HG02571 (cell line): ENCODE data around the gene COL6A2.
"Not testable (repeated sequence)": the region's sequence is repeated elsewhere in the genome, so short reads cannot be mapped to it uniquely, and the experiment has no call there.

ENCODE experiments used
- ATAC-seq: cut with Tn5 transposase; IDR thresholded peaks from one replicate; pipeline ENCODE4 v1.9.1; 2021; ENCODE audit warnings: mild to moderate bottlenecking, moderate library complexity; ENCODE audit not compliant: unreplicated experiment

COL6A2 gene

DNA sequence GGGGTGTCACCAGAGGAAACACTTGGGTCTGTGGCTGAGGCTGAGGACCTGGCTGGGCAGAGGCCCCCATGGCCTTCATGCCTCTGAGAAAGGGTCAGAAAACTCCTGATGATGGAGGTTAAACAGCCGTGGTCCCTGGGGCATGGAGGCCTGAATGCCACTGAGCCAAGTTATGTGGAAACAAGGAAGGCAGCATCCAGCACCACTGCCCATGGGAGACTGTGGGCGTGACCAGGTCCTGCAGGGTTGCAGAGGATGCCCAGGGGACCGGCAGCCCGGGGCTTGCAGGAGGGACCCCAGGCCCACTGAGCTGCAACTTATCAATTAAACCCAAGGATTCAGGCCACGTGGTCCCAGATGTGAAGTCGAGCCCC, 18.9 kb upstream of the COL6A2 start:
- no peak for ATAC-seq

DNA sequence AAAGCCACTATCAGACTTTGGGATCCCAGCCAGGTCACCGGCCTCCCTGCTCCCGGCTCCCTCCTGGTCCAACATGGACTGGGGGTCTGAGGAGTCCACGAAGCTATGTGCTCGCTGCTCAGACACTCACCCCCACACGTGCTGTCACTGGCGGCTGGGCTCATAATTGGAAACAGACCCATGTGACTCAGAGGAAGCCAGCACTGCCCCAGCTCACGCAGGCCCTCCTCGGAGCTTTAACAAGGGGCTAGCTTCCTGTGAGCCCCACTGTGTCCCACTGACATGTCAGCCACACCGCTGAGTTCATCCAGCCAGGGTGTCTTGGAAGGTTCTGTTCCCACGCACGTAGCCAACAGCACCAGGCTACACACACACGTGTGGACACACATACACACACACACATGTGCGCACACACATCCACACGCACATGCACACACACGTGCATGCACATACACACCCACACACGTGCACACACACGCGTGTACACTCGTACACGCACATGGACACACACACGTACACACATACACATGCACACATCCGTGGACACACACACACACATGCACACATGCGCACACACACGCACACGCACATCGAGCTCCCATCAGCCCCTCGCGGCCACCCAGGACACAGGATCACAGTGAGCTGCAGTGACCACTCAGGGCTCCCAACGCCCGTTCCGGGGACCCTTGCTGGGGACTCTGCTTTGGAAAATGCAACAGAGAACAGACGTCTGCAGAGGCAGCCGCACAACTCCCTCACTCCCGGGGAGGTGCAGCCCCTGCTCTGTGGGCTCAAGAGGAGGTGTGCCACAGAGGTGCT, 18.4 kb upstream of the COL6A2 start:
- no peak for ATAC-seq

DNA sequence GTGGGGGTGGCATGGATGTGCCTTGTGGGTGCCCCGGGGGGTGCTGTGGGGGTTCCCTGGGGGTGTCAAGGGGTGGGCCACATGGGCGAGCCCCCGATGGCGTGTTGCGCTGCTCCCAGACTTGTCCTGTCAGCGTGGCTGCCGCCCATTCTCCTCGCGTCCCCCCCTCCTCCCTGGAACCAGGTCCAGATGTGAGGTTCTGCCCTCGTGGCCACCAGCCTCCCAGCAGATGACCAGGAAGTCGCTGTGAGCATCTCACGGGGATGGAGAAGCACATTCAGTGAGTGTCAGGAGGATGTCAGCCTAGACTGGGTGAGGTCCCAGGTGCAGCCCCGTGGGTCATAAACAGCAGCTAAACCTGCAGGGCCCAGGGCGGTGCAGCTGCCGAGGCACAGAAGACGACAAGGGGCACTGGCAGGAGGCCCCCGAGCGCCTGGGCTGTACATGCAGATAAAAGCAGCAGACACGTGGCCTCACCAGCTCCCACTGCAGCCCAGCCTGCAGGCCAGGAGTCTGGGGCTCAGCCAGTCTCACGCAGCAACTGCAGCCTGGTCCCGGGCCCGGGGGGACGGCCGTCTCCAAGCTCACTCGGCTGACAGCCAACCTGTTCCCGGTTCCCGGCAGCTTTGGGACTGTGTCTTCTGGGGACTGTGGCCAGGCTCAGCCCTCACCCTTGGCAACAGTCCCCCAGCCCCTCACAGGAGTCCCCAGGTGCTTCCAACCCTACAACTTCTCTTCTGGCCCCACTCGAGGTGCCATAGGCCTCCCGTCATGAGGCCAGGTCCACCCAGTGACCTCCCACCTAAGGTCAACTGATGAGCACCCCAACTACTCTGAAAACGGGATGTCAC, 17.5 kb upstream of the COL6A2 start:
- ATAC-seq: no peak

DNA sequence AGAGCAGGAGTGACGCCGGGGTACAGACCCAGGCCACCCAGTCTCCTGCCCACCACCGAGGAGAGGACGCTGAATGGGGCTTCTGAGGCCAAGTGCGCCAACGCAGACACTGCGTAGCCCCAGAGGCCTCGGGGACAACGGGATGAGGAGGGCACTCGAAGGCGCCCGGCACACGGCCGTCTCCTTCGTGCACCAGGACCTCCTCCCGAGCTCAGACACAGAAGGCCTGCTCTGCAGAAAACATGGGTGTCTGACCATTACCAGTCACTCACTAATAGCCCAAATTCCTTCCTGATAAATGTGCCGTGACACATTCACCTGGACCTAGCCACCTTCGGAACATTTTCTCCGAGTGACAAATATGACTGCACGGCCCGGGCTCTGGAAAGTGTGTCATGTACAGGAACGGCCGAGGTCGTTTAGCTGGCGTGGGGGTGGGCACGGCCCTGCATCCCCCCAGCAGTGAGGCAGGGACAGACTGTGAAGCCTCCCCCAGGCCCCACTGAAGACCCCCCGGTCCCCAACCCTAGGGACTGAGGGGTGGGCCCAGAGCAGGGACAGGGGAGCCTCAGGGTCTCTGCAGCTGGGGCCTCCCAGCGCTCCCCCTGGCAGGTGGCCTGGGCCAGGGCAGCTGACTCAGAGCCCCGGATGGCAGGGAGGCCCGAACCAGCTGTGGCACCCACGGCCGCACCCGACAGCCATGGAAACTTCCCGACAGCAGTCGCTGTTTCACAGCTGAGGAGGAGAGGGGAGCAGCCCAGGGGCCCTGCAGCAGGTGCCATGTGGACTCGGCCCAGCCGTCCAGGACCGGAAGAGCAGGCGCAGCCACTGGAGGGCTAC, 16.7 kb upstream of the COL6A2 start:
- ATAC-seq: no peak

DNA sequence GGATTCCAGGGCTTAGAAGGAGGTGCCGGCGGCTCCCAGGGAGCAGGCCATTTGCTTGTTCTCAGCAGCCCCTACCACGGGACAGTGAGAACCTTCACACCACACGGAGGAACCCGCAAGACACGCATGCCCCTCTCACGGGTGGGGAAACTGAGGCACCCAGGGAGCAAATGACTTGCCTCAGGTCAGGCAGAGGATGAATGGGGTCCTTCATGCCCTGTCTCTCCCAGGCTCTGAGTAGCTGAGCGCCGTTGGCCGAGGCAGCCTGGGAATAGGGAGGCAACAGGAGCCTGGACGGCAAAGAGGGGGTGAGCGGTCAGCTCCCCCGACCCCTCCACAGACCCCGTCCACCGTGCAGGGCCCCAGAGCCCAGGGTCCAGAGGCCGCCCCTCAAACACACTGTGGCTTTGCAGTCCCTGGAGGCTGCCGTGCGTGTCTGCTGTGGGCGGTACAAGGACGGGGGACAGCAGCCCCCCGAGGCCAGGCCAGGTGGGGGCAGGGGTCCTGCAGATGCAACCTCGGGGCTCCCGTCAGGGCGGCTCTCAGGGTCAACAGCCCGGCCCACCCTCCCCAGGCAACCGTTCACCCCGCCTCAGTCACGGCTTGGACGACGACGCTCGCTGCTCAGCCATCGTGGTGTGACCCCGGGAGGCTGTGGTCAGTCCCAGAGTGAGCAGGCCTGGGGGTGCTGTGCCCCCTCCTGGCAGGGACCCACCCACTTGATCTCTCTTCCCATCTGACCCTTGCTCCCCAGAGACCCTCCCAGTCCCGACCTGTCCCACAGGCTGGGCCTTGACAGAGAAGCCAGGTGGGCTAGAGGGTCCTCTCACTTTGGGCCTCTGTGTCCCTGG, 15.8 kb upstream of the COL6A2 start:
- ATAC-seq: no peak

DNA sequence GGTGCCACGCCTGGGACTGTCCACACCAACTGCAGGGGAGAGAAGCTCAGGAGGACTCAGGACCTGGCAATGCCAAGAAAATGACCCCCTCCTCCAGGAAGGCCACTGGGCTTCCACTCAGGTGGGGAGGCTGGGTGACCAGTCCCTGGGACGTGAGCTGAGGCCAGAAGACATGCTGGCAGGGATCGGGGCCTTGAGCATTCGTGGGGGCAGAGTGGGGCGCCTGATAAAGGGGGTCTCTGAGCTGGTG, 15.3 kb upstream of the COL6A2 start:
- ATAC-seq: no peak

DNA sequence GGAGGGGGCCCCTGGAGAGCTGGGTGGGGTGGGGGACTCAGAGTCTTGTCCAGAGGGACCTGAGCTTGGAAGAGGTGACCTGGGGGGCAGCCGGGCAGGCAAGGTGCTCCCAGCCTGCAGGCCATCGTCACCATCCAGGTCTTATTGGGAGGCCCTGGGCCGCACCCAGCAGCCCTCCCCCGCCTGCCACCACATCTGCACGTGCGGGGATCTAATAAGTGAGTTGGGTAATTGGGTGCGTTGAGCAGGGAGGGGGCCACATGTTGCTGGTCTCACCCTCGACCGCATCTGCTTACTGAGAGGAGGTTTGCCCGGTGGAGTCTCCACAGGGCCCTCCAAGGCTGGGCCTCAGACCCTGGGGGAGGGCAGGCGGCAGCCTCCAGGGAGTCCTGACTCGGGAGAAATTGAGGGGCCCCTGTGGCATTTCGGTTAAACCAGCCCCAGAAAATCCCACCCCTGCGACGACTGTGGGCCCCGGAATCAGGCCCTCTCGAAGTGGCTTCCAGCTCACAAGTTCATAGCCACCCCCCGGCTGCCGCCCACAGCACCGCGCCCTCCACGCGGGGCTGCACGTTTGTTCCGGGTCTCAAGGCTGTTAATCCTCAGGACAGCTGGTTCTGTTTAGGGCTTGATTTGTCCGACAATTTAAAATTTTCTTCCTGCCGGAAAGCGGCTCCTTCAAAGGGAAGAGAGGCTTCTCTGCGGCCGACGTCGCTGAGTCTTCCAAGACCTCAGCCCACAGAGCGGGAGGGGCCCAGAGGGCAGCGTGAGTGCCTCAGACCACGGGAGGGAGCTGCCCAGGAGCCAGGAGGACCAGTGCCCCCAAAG, 14.7 kb upstream of the COL6A2 start:
- ATAC-seq: no peak

DNA sequence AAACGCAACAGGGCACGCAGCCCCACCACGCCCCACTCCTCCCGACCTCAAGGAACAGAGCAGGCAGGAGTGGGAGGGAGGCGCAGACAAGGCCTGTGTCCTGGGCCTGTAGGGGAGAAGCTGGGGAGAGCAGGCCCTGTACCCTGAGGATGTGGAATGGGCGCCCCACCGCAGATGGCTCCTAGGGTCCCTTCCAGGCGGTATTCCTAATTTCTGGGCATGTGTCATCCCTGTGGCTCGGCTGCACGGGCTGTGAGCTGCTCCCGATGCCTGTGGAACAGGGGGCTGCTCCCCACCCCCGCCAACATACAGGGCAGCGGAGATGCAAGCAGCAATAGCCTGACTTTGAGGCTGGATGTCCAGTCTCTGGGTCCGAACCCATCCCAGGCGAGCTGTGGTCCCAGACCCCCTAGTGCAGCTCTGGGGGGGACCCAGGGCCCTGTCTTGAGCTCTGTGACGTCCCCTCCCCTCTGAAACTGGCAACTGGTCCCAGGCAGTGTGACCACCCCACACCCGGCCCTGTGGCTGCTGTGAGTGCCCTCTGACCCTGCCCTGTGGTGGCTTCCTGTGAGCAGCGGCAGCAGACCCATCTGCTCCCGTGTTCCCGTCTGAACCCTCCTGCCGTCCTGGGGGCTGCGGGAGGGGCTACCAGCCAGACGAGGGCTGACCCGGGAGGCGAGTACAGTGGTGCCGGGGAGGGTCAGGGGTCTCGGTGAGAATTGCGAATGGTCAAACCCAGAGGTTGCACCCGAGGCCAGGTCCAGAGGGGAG, 13.9 kb upstream of the COL6A2 start:
- ATAC-seq: no peak

DNA sequence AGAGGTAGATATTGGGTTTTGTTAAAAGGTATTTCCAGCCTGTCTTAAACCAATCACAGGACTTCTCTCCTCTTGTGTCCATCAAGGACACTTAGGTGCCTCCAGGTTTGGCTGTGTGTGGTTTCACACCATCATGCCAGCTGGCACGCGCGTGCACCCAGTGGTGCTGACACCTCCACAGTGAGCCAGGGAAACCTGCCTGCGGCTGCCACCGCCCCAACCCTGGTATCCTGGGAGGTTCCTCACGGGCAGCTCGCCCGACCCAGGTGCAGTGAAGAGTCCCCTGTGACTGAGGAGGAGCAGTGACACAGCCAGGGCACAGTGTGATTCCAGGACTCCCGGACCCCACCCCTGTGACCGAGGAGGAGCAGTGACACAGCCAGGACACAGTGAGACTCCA, 13.2 kb upstream of the COL6A2 start:
- ATAC-seq: no peak

DNA sequence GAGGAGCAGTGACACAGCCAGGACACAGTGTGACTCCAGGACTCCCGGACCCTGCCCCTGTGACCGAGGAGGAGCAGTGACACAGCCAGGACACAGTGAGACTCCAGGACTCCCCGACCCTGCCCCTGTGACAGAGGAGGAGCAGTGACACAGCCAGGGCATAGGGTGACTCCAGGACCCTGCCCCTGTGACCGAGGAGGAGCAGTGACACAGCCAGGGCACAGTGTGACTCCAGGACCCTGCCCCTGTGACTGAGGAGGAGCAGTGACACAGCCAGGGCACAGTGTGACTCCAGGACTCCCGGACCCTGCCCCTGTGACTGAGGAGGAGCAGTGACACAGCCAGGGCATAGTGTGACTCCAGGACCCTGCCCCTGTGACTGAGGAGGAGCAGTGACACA, 12.7 kb upstream of the COL6A2 start:
- not testable (repeated sequence) for ATAC-seq

DNA sequence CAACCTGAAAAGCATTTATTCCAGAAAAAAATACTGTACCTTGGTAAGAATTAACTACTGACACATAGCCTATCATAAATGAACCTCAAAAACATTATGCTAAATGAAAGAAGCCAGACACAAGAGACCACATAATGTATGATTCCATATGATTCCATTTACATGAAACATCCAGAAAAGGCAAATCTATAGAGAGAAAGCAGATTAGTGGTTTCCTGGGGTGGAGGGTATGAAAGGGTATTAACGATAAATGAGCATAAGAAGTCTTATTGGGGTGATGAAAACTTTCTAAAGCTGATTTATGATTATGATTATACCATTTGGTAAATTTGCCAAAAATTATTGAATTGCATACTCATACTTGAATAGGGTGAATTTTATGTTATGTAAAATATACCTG, 10.3 kb upstream of the COL6A2 start:
- no peak for ATAC-seq

DNA sequence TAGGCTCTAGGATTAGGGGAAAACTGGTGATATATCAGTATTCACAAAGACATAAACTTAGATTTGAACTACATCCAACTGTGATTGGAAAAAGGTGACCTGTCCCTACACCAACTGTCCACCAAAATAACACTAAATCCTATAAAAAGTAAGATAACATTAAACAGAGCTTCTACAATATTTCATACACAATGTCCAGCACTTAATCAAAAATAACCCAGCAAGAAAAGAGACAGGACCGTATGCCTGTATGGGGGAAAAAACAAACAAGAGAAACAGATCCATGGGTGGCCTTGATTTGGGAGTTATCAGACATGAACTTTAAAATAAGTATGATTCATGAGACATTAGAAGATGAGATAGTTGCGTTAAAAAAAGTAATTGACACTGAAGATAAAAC, 9.7 kb upstream of the COL6A2 start:
- ATAC-seq: no peak

DNA sequence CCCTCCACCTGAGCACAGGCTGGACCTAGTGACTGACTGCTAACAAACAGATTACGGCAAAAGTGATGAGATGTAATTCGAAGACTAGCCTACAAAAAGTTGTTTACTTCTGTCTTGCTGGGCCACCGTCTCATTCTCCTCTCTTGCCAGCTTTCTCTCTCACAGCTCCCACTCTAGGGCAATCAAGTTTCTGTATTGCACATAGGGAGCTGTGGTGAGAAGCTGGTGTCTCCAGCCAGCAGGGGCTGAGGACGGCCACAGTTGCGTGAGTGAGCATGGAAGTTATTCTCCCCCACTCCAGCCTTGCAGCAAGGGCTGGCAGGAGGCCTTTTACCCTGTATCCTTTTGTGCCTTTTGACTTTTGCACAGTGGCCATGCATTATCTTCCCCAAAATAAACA, 8.6 kb upstream of the COL6A2 start:
- no peak for ATAC-seq

DNA sequence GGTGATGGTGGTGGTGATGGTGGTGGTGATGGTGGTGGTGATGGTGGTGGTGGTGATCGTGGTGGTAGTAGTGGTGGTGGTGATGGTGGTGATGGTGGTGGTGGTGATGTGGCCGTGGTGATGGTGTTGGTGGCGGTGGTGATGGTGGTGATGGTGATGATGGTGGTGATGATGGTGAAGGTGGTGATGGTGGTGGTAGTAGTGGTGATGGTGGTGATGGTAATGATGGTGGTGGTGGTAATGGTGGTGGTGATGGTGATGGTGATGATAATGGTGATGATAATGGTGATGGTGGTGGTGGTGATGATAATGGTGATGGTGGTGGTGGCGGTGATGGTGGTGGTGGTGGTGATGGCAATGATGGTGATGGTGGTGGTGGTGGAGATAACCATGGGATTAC, 6.8 kb upstream of the COL6A2 start:
- no peak for ATAC-seq

DNA sequence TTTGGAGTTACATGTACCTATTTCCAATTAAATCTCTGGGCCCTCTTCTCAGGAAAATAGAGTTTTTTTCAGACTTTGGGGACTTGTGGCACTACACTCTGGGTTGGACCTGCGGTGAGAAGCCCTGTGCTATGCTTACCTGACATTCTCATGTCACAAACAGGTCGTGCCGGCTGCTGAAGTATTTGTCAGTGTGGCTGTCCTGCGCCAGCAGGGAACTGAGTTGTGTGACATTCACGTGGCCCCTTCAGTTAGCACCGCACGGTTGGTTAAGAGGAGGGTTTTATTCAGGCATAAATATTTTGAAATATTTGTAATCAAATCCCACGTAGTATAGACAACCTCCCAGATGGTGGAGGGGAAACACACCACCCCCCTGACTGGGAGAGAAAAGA, 6.3 kb upstream of the COL6A2 start:
- no peak for ATAC-seq

DNA sequence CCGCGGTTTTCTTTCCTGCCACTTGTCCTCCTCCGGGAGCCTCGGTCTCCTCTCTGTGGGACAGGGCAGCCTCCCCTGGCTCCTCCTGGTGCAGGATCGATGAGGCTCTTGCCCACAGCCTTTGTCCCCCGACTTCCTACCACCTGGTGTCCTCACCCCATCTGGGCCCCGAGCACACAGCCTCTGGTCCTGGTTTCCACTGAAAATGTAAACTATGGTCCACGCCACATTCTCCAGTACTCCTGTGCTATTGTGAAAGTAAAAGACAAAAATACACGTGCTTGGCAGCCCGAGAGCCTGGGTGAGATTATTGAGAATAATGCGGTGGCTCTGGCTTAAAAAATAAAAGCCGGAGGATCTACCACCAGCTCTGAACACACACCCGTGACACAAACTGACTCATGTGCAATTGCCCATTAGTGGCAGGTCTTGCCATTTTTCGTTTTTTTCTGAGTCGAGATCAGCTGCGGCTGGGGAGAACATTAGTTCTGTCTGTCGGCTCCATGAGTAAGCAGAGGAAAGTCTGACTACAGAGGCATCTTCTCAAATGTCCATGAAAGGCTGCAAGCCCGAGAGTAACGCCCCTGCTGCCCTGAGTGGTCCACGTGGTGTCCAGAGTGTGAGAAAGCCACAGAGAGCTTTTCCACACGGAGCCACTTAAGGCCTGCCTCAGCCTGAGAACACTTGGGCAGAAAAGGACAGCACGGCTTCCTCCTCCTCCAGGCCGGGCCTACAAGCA, 5.7 kb upstream of the COL6A2 start:
- no peak for ATAC-seq

DNA sequence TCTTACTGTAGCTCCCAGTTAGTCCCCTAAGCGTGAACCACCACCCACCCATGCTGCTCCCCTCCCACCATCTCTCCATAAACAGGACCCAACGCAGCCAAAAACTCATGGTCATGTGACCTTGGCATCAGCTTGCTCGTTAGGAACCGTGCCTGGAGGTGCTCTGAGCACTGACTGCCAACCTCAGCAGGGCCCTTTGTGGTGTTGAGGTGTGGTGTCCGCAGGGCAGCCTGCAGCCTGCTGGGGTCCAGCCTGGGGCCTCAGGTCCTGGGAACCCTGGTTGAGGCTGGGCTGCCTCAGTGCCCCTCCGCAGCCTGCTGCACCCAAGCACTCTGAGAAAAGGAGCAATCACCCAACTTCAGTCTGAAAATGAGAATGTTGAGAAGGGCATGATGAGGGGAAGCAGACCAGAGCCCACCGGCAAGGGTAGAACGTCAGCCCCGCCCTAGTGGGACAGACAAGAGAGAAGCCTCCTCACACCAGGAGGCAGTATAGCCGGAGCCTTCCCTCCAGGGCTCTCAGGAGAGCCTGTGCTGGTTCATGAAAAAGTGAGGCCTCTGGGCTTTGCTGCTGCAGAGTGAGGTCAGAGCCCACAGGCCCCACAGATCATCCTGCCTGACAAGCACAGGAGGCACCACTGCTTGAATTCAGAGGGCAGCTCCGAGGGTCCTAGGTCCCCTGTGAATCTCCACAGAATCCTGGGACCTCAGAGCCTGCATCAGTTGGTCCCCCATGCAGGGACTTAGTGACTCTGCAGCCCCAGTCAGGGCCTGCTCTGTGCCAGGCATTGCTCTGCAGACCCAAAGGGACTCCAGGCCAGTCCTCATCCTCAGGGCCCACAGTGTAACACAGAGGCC, 4.9 kb upstream of the COL6A2 start:
- ATAC-seq: no peak
